SK-N-SH (cell line): ENCODE data around the gene MVP. TPM values are rescaled to one million over a fixed set of nuclear protein-coding genes. Genes with fewer than 3 reads are reported as not detected.

ENCODE experiments used
- CTCF ChIA-PET: fragments of 300-600, 350-600 bp; formaldehyde crosslinking; extraction: SDS; loops from one replicate; lab custom pipeline; 2021; lab: Yijun Ruan, JAX
- POLR2A ChIA-PET: fragments of 350-600 bp; sonication (Branson Sonifier 250); formaldehyde crosslinking; extraction: SDS; loops from one replicate; lab custom pipeline; 2020; ENCODE audit warnings: antibody characterized with exemption, inconsistent platforms; lab: Yijun Ruan, JAX
- DNase-seq: peaks from one replicate; pipeline ENCODE4 v3.0.0; 2012
- H2AFZ ChIP-seq: fragments of 200-600 bp; sonication (generic); 2 replicates; pipeline ENCODE4 v1.8.1; 2016; ENCODE audit warnings: antibody characterized with exemption, mild to moderate bottlenecking, low read depth
- H3F3A ChIP-seq: fragments of 200-600 bp; sonication (generic); replicated peaks from 2 replicates; pipeline ENCODE3; 2016; ENCODE audit warnings: antibody characterized with exemption, mild to moderate bottlenecking; ENCODE audit not compliant: insufficient read depth
- H3K27ac ChIP-seq, 2 experiments: fragments of 200-500 bp in 1 of 2; fragments of 200-600 bp in 1 of 2; sonication (Bioruptor generic) in 1 of 2; sonication (generic), shearing (Covaris generic) in 1 of 2; 2 replicates each; pipeline versions ENCODE4 v1.5.1 to v1.6.1; 2014 to 2016; ENCODE audit warnings: low read depth in 2 of 2, inconsistent platforms in 1 of 2, low read length in 1 of 2, mild to moderate bottlenecking in 1 of 2, mixed read lengths in 1 of 2
- H3K27me3 ChIP-seq: fragments of 200-600 bp; sonication (generic), shearing (Covaris generic); 2 replicates; pipeline ENCODE4 v1.6.1; 2016; ENCODE audit warnings: mixed run types; ENCODE audit not compliant: insufficient read depth
- H3K36me3 ChIP-seq, 2 experiments: fragments of 200-500 bp in 1 of 2; fragments of 200-600 bp in 1 of 2; sonication (Bioruptor generic) in 1 of 2; sonication (generic) in 1 of 2; replicated peaks in 1 of 2; 2 replicates each; pipeline versions ENCODE3 to v1.5.1; 2014 to 2016; ENCODE audit warnings: low read length in 1 of 2, mild to moderate bottlenecking in 1 of 2; ENCODE audit not compliant: insufficient read depth in 2 of 2, control insufficient read depth in 1 of 2
- H3K4me1 ChIP-seq, 2 experiments: fragments of 200-500 bp in 1 of 2; fragments of 200-600 bp in 1 of 2; sonication (Bioruptor generic) in 1 of 2; sonication (generic), shearing (Covaris generic) in 1 of 2; 2 replicates each; pipeline versions ENCODE4 v1.5.1 to v1.6.1; 2014 to 2016; ENCODE audit warnings: low read depth in 1 of 2, low read length in 1 of 2, mixed run types in 1 of 2; ENCODE audit not compliant: insufficient read depth in 2 of 2, control insufficient read depth in 1 of 2
- H3K4me2 ChIP-seq: fragments of 200-600 bp; sonication (generic), shearing (Covaris generic); 2 replicates; pipeline ENCODE4 v1.6.1; 2017; ENCODE audit warnings: mixed run types
- H3K4me3 ChIP-seq, 2 experiments: fragments of 200-500 bp in 1 of 2; fragments of 200-600 bp in 1 of 2; sonication (Bioruptor generic) in 1 of 2; sonication (generic), shearing (Covaris generic) in 1 of 2; 2 replicates each; pipeline versions ENCODE4 v1.5.1 to v1.8.1; 2014 to 2016; ENCODE audit warnings: low read depth in 2 of 2, inconsistent platforms in 1 of 2, low read length in 1 of 2, mild to moderate bottlenecking in 1 of 2, mixed read lengths in 1 of 2, moderate library complexity in 1 of 2
- H3K79me2 ChIP-seq: fragments of 200-600 bp; sonication (generic); 2 replicates; pipeline ENCODE4 v1.8.1; 2017; ENCODE audit warnings: mild to moderate bottlenecking; ENCODE audit not compliant: insufficient read depth
- H3K9ac ChIP-seq: fragments of 200-600 bp; sonication (generic); 2 replicates; pipeline ENCODE4 v1.6.1; 2017; ENCODE audit warnings: mixed run types
- H3K9me2 ChIP-seq: fragments of 200-600 bp; sonication (generic); 2 replicates; pipeline ENCODE4 v1.6.1; 2017; ENCODE audit warnings: mixed run types
- H3K9me3 ChIP-seq: fragments of 200-600 bp; sonication (generic); 2 replicates; pipeline ENCODE4 v1.6.1; 2017; ENCODE audit warnings: mixed run types, mild to moderate bottlenecking, moderate library complexity
- H4K20me1 ChIP-seq: fragments of 200-600 bp; sonication (generic); 2 replicates; pipeline ENCODE4 v1.6.1; 2017; ENCODE audit warnings: mild to moderate bottlenecking, mixed run types; ENCODE audit not compliant: insufficient read depth
- CHD2 ChIP-seq: fragments of 150-350 bp; IDR thresholded peaks from 2 replicates; pipeline ENCODE4 v1.6.1; 2018; ENCODE audit warnings: low read length; ENCODE audit not compliant: partially characterized antibody
- ELF1 ChIP-seq: IDR thresholded peaks from 2 replicates; pipeline ENCODE4 v1.4.0; 2012
- EP300 ChIP-seq, 2 experiments: IDR thresholded peaks; 2 replicates each; pipeline versions ENCODE4 v1.4.0 to v1.6.1; 2012; ENCODE audit warnings: borderline replicate concordance in 1 of 2, low read depth in 1 of 2, low read length in 1 of 2
- EZH2phosphoT487 ChIP-seq: fragments of 200-600 bp; sonication (generic); IDR thresholded peaks from 2 replicates; pipeline ENCODE4 v1.6.1; 2017; ENCODE audit warnings: low read depth, mixed run types, mild to moderate bottlenecking, antibody characterized with exemption, moderate library complexity, borderline replicate concordance
- FOSL2 ChIP-seq: IDR thresholded peaks from 2 replicates; pipeline ENCODE4 v1.4.0; 2012; ENCODE audit warnings: low read depth, mild to moderate bottlenecking, moderate library complexity, borderline replicate concordance
- FOXM1 ChIP-seq: IDR thresholded peaks from 2 replicates; pipeline ENCODE4 v1.4.0; 2012; ENCODE audit warnings: low read depth, mild to moderate bottlenecking
- GABPA ChIP-seq: IDR thresholded peaks from 2 replicates; pipeline ENCODE4 v1.4.0; 2012; ENCODE audit warnings: low read depth, mild to moderate bottlenecking
- GATA2 ChIP-seq: sonication (generic); formaldehyde crosslinking; IDR thresholded peaks from 2 replicates; pipeline ENCODE4 v1.5.0; 2020; ENCODE audit warnings: mild to moderate bottlenecking, missing genetic modification reagents
- IRF3 ChIP-seq: fragments of 150-350 bp; IDR thresholded peaks from 2 replicates; pipeline ENCODE4 v1.6.1; 2016; ENCODE audit warnings: mild to moderate bottlenecking, low read depth, low read length
- MAX ChIP-seq: IDR thresholded peaks from 2 replicates; pipeline ENCODE4 v1.4.0; 2012; ENCODE audit warnings: low read depth
- MEF2A ChIP-seq: IDR thresholded peaks from 2 replicates; pipeline ENCODE4 v1.4.0; 2012; ENCODE audit warnings: low read depth, borderline replicate concordance
- MXI1 ChIP-seq: IDR thresholded peaks from 2 replicates; pipeline ENCODE4 v1.6.1; 2012; ENCODE audit warnings: mild to moderate bottlenecking, low read depth, low read length, improper control_type of control experiment
- NFIC ChIP-seq: IDR thresholded peaks from 2 replicates; pipeline ENCODE4 v1.4.0; 2012; ENCODE audit warnings: borderline replicate concordance
- NRF1 ChIP-seq: IDR thresholded peaks from 2 replicates; pipeline ENCODE4 v1.6.1; 2012; ENCODE audit warnings: low read depth, mild to moderate bottlenecking, low read length
- PBX3 ChIP-seq: IDR thresholded peaks from 2 replicates; pipeline ENCODE4; 2012
- RAD21 ChIP-seq: IDR thresholded peaks from 2 replicates; pipeline ENCODE4 v1.6.1; 2012; ENCODE audit warnings: mild to moderate bottlenecking, low read length
- RCOR1 ChIP-seq: fragments of 150-350 bp; IDR thresholded peaks from 2 replicates; pipeline ENCODE4 v1.6.1; 2017; ENCODE audit warnings: antibody characterized with exemption, low read length
- REST ChIP-seq: IDR thresholded peaks from 2 replicates; pipeline ENCODE4 v1.6.1; 2012; ENCODE audit warnings: mild to moderate bottlenecking, low read depth, low read length, moderate library complexity
- RFX5 ChIP-seq: IDR thresholded peaks from 2 replicates; pipeline ENCODE4 v1.6.1; 2012; ENCODE audit warnings: mild to moderate bottlenecking, improper control_type of control experiment, low read length
- RXRA ChIP-seq: IDR thresholded peaks from 2 replicates; pipeline ENCODE4 v1.4.0; 2012; ENCODE audit warnings: low read depth, mild to moderate bottlenecking, borderline replicate concordance
- SMC3 ChIP-seq: IDR thresholded peaks from 2 replicates; pipeline ENCODE4 v1.6.1; 2012; ENCODE audit warnings: low read depth, low read length, improper control_type of control experiment
- TCF12 ChIP-seq: IDR thresholded peaks from 2 replicates; pipeline ENCODE4 v1.4.0; 2012
- TEAD4 ChIP-seq: IDR thresholded peaks from 2 replicates; pipeline ENCODE4 v1.4.0; 2012; ENCODE audit warnings: mild to moderate bottlenecking, borderline replicate concordance; ENCODE audit not compliant: insufficient read depth
- YY1 ChIP-seq: IDR thresholded peaks from 2 replicates; pipeline ENCODE4 v1.4.0; 2012; ENCODE audit warnings: low read depth, mild to moderate bottlenecking
- WGBS: methylation state at CpG from one replicate; pipeline ENCODE4 v1.1.6; 2017; ENCODE audit warnings: low lambda C conversion rate; 5-methylcytosine and 5-hydroxymethylcytosine counted together
- polyA plus RNA-seq, 3 experiments: library from polyadenylated mRNA; depleted of rRNA; stranded (reverse); fragments of >200 nt; gene quantifications; 2 replicates each; pipeline ENCODE4 v1.2.3, GENCODE V29; 2012
- TF ChIP-seq, protein P1 (sequence below): IDR thresholded peaks from 2 replicates; pipeline ENCODE4 v1.4.0; 2012; ENCODE audit warnings: low read depth, borderline replicate concordance
- TF ChIP-seq, protein P2 (sequence below): IDR thresholded peaks from 2 replicates; pipeline ENCODE4 v1.4.0; 2012; ENCODE audit warnings: low read depth, borderline replicate concordance

Gene MVP
- 198 and 222 TPM in 2 replicates for polyA plus RNA-seq (2012; rRNA removed)
- polyA plus RNA-seq (2012; cell fraction: cytosol; rRNA removed), result 70.0 and 100 TPM in 2 replicates
- polyA plus RNA-seq (2012; cell fraction: nucleus; rRNA removed), result 460 and 509 TPM in 2 replicates

- Histone ChIP-seq H3K79me2 (peaks cover 80% of the 10 kb centered on the region), H3K36me3 (peaks cover 6 to 19% of the 10 kb centered on the region in 2 experiments), H2AFZ (no peak within 1 kb of the TSS), H3K4me2 (peak within 1 kb of the TSS; percentile 86), H3K4me1 (peaks cover 32 to 36% of the 10 kb centered on the region in 2 experiments; a peak in 3 of 4 replicates), H3K9me2 (no peaks in the 10 kb centered on the region), H4K20me1 (no peaks in the 10 kb centered on the region), H3K4me3 (peak within 1 kb of the TSS; percentile 59 to 93), H3K27ac (peak within 1 kb of the TSS; percentile 74 to 97), H3F3A (peaks cover 60% of the 10 kb centered on the region), H3K27me3 (no peaks in the 10 kb centered on the region), H3K9me3 (no peaks in the 10 kb centered on the region), H3K9ac (peak within 1 kb of the TSS; percentile 72)
- ChIA-PET CTCF (interaction anchor here (0.6 to 14.0 kb wide), 11 partner anchors 13 to 212 kb away, joined by 3 to 129 read pairs (median 5); partner anchors contain the start of gene KIF22), POLR2A (interaction anchor here (0.9 to 1.4 kb wide), 2 partner anchors 9 to 13 kb away, joined by 3 to 4 read pairs; no protein-coding TSS in a partner anchor)
- peak; percentile 72 for DNase-seq
- WGBS, result 0% methylated on average over 3 of the region's 4 CpGs
- no peak for TF ChIP-seq RFX5
- TF ChIP-seq GATA2, result no peak
- no peak for TF ChIP-seq ELF1
- TF ChIP-seq RCOR1, result no peak; the same call in 1 of the 2 replicates
- no peak; the same call in 1 of the 2 replicates for TF ChIP-seq SMC3
- TF ChIP-seq REST, result no peak
- no peak for TF ChIP-seq RXRA
- TF ChIP-seq MEF2A, result no peak
- 0 out of 2 replicates have a peak, but pooled peaks have one; percentile 17 for TF ChIP-seq RAD21
- TF ChIP-seq, protein P1, sequence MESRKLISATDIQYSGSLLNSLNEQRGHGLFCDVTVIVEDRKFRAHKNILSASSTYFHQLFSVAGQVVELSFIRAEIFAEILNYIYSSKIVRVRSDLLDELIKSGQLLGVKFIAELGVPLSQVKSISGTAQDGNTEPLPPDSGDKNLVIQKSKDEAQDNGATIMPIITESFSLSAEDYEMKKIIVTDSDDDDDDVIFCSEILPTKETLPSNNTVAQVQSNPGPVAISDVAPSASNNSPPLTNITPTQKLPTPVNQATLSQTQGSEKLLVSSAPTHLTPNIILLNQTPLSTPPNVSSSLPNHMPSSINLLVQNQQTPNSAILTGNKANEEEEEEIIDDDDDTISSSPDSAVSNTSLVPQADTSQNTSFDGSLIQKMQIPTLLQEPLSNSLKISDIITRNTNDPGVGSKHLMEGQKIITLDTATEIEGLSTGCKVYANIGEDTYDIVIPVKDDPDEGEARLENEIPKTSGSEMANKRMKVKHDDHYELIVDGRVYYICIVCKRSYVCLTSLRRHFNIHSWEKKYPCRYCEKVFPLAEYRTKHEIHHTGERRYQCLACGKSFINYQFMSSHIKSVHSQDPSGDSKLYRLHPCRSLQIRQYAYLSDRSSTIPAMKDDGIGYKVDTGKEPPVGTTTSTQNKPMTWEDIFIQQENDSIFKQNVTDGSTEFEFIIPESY, result no peak
- no peak for TF ChIP-seq TEAD4
- TF ChIP-seq NFIC, result no peak
- TF ChIP-seq NRF1, result no peak
- TF ChIP-seq FOSL2, result no peak
- TF ChIP-seq YY1, result no peak
- TF ChIP-seq, protein P2, sequence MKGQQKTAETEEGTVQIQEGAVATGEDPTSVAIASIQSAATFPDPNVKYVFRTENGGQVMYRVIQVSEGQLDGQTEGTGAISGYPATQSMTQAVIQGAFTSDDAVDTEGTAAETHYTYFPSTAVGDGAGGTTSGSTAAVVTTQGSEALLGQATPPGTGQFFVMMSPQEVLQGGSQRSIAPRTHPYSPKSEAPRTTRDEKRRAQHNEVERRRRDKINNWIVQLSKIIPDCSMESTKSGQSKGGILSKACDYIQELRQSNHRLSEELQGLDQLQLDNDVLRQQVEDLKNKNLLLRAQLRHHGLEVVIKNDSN, result no peak
- no peak for TF ChIP-seq EZH2phosphoT487
- peak; percentile 71 for TF ChIP-seq TCF12
- peak; percentile 68; the same call in 1 of the 2 replicates for TF ChIP-seq MAX
- no peak for TF ChIP-seq GABPA
- peak; percentile 49 for TF ChIP-seq CHD2
- 0 out of 2 replicates have a peak, but pooled peaks have one; percentile 31 for TF ChIP-seq MXI1
- TF ChIP-seq EP300 (IDR thresholded peaks at IDR 0.05; ENCODE audit: borderline replicate concordance in 1 of 2, low read depth in 1 of 2, low read length in 1 of 2), result no peak
- no peak for TF ChIP-seq FOXM1
- no peak for TF ChIP-seq IRF3
- TF ChIP-seq PBX3, result no peak
Observed at GRCh38 chr16:29820271-29820701, at the start of gene MVP. Gene MVP, plus strand, starts transcription at chr16:29820462. Its CDS starts 10,088 bp downstream, at chr16:29830550.
